MM.1S (cell line): Measurements from ENCODE around the gene EDNRA.

ENCODE experiments used
- DNase-seq: peaks from one replicate; pipeline ENCODE4 v3.0.0-alpha.2; 2015
- H2AFZ ChIP-seq: fragments of 300-600 bp; sonication (generic); 2 replicates; pipeline ENCODE4 v1.6.0; 2016; ENCODE audit warnings: antibody characterized with exemption, low read length
- H3F3A ChIP-seq: fragments of 300-600 bp; sonication (generic); 2 replicates; pipeline ENCODE4 v1.6.1; 2016; ENCODE audit warnings: mild to moderate bottlenecking, antibody characterized with exemption, low read length, moderate library complexity, mixed read lengths; ENCODE audit not compliant: insufficient read depth
- H3K27ac ChIP-seq: fragments of 300-600 bp; sonication (generic); 2 replicates; pipeline ENCODE4 v1.5.1; 2016; ENCODE audit warnings: mild to moderate bottlenecking, low read length
- H3K27me3 ChIP-seq: fragments of 300-600 bp; sonication (generic); replicated peaks from 2 replicates; pipeline ENCODE4 v1.6.0; 2016; ENCODE audit warnings: low read length; ENCODE audit not compliant: insufficient read depth
- H3K36me3 ChIP-seq: fragments of 300-600 bp; sonication (generic); replicated peaks from 2 replicates; pipeline ENCODE4 v1.6.1; 2016; ENCODE audit warnings: mild to moderate bottlenecking, low read length, mixed read lengths; ENCODE audit not compliant: insufficient read depth
- H3K4me1 ChIP-seq: fragments of 300-600 bp; sonication (generic); 2 replicates; pipeline ENCODE4 v1.6.1; 2016; ENCODE audit warnings: low read length, mixed read lengths
- H3K4me2 ChIP-seq: fragments of 300-600 bp; sonication (generic); 2 replicates; pipeline ENCODE4 v1.6.0; 2016; ENCODE audit warnings: low read depth, low read length
- H3K4me3 ChIP-seq: fragments of 300-600 bp; sonication (generic); 2 replicates; pipeline ENCODE4 v1.5.1; 2016; ENCODE audit warnings: low read length, mixed read lengths
- H3K79me2 ChIP-seq: fragments of 300-600 bp; sonication (generic); 2 replicates; pipeline ENCODE4 v1.6.1; 2016; ENCODE audit warnings: mixed run types, low read length, mixed read lengths
- H3K9ac ChIP-seq: fragments of 300-600 bp; sonication (generic); 2 replicates; pipeline ENCODE4 v1.6.1; 2016; ENCODE audit warnings: low read length, mixed read lengths
- H3K9me2 ChIP-seq: fragments of 300-600 bp; sonication (generic); replicated peaks from 2 replicates; pipeline ENCODE4 v1.6.1; 2016; ENCODE audit warnings: mild to moderate bottlenecking, low read length, mixed read lengths; ENCODE audit not compliant: insufficient read depth
- H3K9me3 ChIP-seq: fragments of 300-600 bp; sonication (generic); replicated peaks from 2 replicates; pipeline ENCODE4 v1.6.1; 2016; ENCODE audit warnings: mild to moderate bottlenecking, low read length, mixed read lengths; ENCODE audit not compliant: insufficient read depth
- H4K20me1 ChIP-seq: fragments of 300-600 bp; sonication (generic); 2 replicates; pipeline ENCODE4 v1.6.1; 2016; ENCODE audit warnings: mild to moderate bottlenecking, low read length, moderate library complexity, mixed read lengths; ENCODE audit not compliant: insufficient read depth
- CTCF ChIP-seq: fragments of 300-600 bp; sonication (generic); IDR thresholded peaks from 2 replicates; pipeline ENCODE4 v1.5.1; 2016; ENCODE audit warnings: antibody characterized with exemption, low read length, mixed read lengths
- EZH2 ChIP-seq: fragments of 300-600 bp; sonication (generic); optimal IDR thresholded peaks from 2 replicates; pipeline ENCODE3; 2017; ENCODE audit warnings: low read depth, mild to moderate bottlenecking, antibody characterized with exemption, low read length, mixed read lengths
- EZH2phosphoT487 ChIP-seq: fragments of 300-600 bp; sonication (generic); IDR thresholded peaks from 2 replicates; pipeline ENCODE4 v1.6.1; 2018; ENCODE audit warnings: antibody characterized with exemption, low read length

The EDNRA gene

GRCh38 chr4:147509386-147509785, 28.5 kb downstream of the EDNRA start:
- Histone ChIP-seq H3K79me2 (no peaks in the 10 kb centered on the region), H3K27me3 (no peaks in the 10 kb centered on the region), H3K9me3 (no peaks in the 10 kb centered on the region), H3K9ac (no peak overlapping the region), H3K4me1 (no peaks in the 10 kb centered on the region), H3K36me3 (no peaks in the 10 kb centered on the region), H3K4me2 (no peak overlapping the region), H3K4me3 (no peak overlapping the region), H2AFZ (no peak overlapping the region), H3F3A (no peaks in the 10 kb centered on the region), H3K9me2 (no peaks in the 10 kb centered on the region), H4K20me1 (no peaks in the 10 kb centered on the region), H3K27ac (no peak overlapping the region)
- TF ChIP-seq CTCF (no peak), EZH2 (no peak), EZH2phosphoT487 (no peak)
- DNase-seq: no peak

- no peak overlapping the region for H2AFZ ChIP-seq
- no peak overlapping the region for H3K4me3 ChIP-seq
- no peaks in the 10 kb centered on the region for H3K4me1 ChIP-seq
- H3K9me3 ChIP-seq: no peaks in the 10 kb centered on the region
- no peaks in the 10 kb centered on the region for H3K27me3 ChIP-seq
- H3K4me2 ChIP-seq: no peak overlapping the region
- no peaks in the 10 kb centered on the region for H3K9me2 ChIP-seq
- H3K79me2 ChIP-seq: no peaks in the 10 kb centered on the region
- DNase-seq: no peak
- no peak overlapping the region for H3K9ac ChIP-seq
- H3K36me3 ChIP-seq: no peaks in the 10 kb centered on the region
- no peak overlapping the region for H3K27ac ChIP-seq
- TF ChIP-seq EZH2 (no peak), EZH2phosphoT487 (no peak), CTCF (no peak)
- no peaks in the 10 kb centered on the region for H4K20me1 ChIP-seq
- H3F3A ChIP-seq: no peaks in the 10 kb centered on the region
Measured at GRCh38 chr4:147510962-147511668, 30.2 kb downstream of the EDNRA start.

GRCh38 chr4:147513091-147513490, 32.2 kb downstream of the EDNRA start:
- H3K9ac ChIP-seq: no peak overlapping the region
- no peaks in the 10 kb centered on the region for H3F3A ChIP-seq
- no peak overlapping the region for H2AFZ ChIP-seq

More at GRCh38 chr4:147513091-147513490, 32.2 kb downstream of the EDNRA start:
- Histone ChIP-seq H3K27me3 (no peaks in the 10 kb centered on the region), H3K4me3 (no peak overlapping the region), H3K36me3 (no peaks in the 10 kb centered on the region), H3K79me2 (no peaks in the 10 kb centered on the region), H3K4me2 (no peak overlapping the region), H3K9me3 (no peaks in the 10 kb centered on the region), H3K4me1 (no peaks in the 10 kb centered on the region), H4K20me1 (no peaks in the 10 kb centered on the region), H3K27ac (no peak overlapping the region), H3K9me2 (no peaks in the 10 kb centered on the region)
- no peak for DNase-seq
- TF ChIP-seq EZH2 (no peak), CTCF (no peak), EZH2phosphoT487 (no peak)
